Endothelial cell of umbilical vein (primary cell): ENCODE results near the gene ZBTB18. TPM values are rescaled to one million over a fixed set of nuclear protein-coding genes. Genes with fewer than 3 reads are reported as not detected.
A peak's percentile ranks its signal among the peaks of the same experiment; 100 is the strongest.

ENCODE experiments used
- BruUV-seq: library from RNA; stranded (reverse); fragments of 400-500 nt; replicated peaks from 2 replicates; lab custom pipeline; 2021; lab: Mats Ljungman, UMichigan
- CTCF ChIA-PET: fragments of 300-600, 350-600 bp; sonication (Branson Sonifier 250); formaldehyde crosslinking; loops from one replicate; lab custom pipeline; 2021; ENCODE audit warnings: antibody characterized with exemption, inconsistent platforms; lab: Charles Lee
- POLR2A ChIA-PET: fragments of 300-600, 350-600 bp; sonication (Branson Sonifier 250); formaldehyde crosslinking; loops from one replicate; lab custom pipeline; 2021; ENCODE audit warnings: antibody characterized with exemption, inconsistent platforms; lab: Charles Lee
- DNase-seq: peaks from one replicate; pipeline ENCODE4 v3.0.0-alpha.2; 2011; ENCODE audit warnings: low read depth, low spot score
- FAIRE-seq: peaks from 2 replicates; lab custom pipeline; 2011; peaks lifted over from hg19 to GRCh38; lab: Jason Lieb, UNC
- H2AFZ ChIP-seq: 2 replicates; pipeline ENCODE4 v1.6.0; 2012; ENCODE audit warnings: low read depth, low read length, control low read depth, inconsistent platforms
- H3K27ac ChIP-seq: 2 replicates; pipeline ENCODE4 v1.5.1; 2011; ENCODE audit warnings: low read depth, mild to moderate bottlenecking, control low read depth, low read length, moderate library complexity; ENCODE audit not compliant: insufficient read depth
- H3K27me3 ChIP-seq, 2 experiments: 2 replicates each; pipeline versions ENCODE4 v1.6.0 to v1.6.1; 2011; ENCODE audit warnings: low read length in 2 of 2, mixed read lengths in 1 of 2; ENCODE audit not compliant: control insufficient read depth in 2 of 2, insufficient read depth in 2 of 2
- H3K36me3 ChIP-seq, 2 experiments: 2 replicates in 1 of 2; 3 replicates in 1 of 2; pipeline ENCODE4 v1.5.1; 2011; ENCODE audit warnings: low read length in 2 of 2, mild to moderate bottlenecking in 1 of 2, moderate library complexity in 1 of 2; ENCODE audit not compliant: control insufficient read depth in 2 of 2, insufficient read depth in 2 of 2; ENCODE audit errors: extremely low read depth in 1 of 2
- H3K4me1 ChIP-seq: 3 replicates; pipeline ENCODE4 v1.5.1; 2011; ENCODE audit warnings: mild to moderate bottlenecking, low read length; ENCODE audit not compliant: control insufficient read depth, insufficient read depth; ENCODE audit errors: extremely low read depth
- H3K4me2 ChIP-seq: 2 replicates; pipeline ENCODE4 v1.6.1; 2011; ENCODE audit warnings: low read length, control low read depth, mixed read lengths; ENCODE audit not compliant: insufficient read depth
- H3K4me3 ChIP-seq, 3 experiments: fragments of 200-600 bp in 1 of 3; sonication (generic), shearing (Covaris generic) in 1 of 3; replicated peaks in 1 of 3; 2 replicates each; pipeline ENCODE4 v1.5.1; 2011 to 2016; ENCODE audit warnings: control low read depth in 3 of 3, low read length in 3 of 3, mild to moderate bottlenecking in 2 of 3, inconsistent platforms in 1 of 3, low read depth in 1 of 3, moderate library complexity in 1 of 3; ENCODE audit not compliant: insufficient read depth in 1 of 3
- H3K79me2 ChIP-seq: 2 replicates; pipeline ENCODE4 v1.6.0; 2012; ENCODE audit warnings: low read length, inconsistent platforms; ENCODE audit not compliant: control insufficient read depth, insufficient read depth
- H3K9ac ChIP-seq: replicated peaks from 2 replicates; pipeline ENCODE3; 2011; ENCODE audit warnings: low read length, control low read depth; ENCODE audit not compliant: insufficient read depth; ENCODE audit errors: extremely low read depth
- H3K9me1 ChIP-seq: replicated peaks from 3 replicates; pipeline ENCODE4 v1.6.0; 2011; ENCODE audit warnings: mild to moderate bottlenecking, low read length; ENCODE audit not compliant: control insufficient read depth, insufficient read depth; ENCODE audit errors: extremely low read depth
- H3K9me3 ChIP-seq: replicated peaks from 2 replicates; pipeline ENCODE4 v1.5.1; 2012; ENCODE audit warnings: low read length, inconsistent platforms; ENCODE audit not compliant: control insufficient read depth, insufficient read depth
- H4K20me1 ChIP-seq: replicated peaks from 2 replicates; pipeline ENCODE3; 2011; ENCODE audit warnings: mild to moderate bottlenecking, low read length; ENCODE audit not compliant: control insufficient read depth, insufficient read depth; ENCODE audit errors: extremely low read depth
- EZH2 ChIP-seq: IDR thresholded peaks from 2 replicates; pipeline ENCODE4 v1.6.1; 2012; ENCODE audit warnings: borderline replicate concordance, low read depth, mild to moderate bottlenecking, moderate library complexity, low read length, inconsistent platforms; ENCODE audit not compliant: severe bottlenecking
- FOS ChIP-seq: IDR thresholded peaks from 2 replicates; pipeline ENCODE4 v1.6.1; 2011; ENCODE audit warnings: mild to moderate bottlenecking, low read length, moderate library complexity, borderline replicate concordance; ENCODE audit not compliant: insufficient read depth
- GATA2 ChIP-seq: IDR thresholded peaks from 2 replicates; pipeline ENCODE4 v1.7.0; 2011; ENCODE audit warnings: low read depth, mild to moderate bottlenecking, moderate library complexity, mixed read lengths, low read length; ENCODE audit not compliant: insufficient read length, insufficient read depth
- JUN ChIP-seq: IDR thresholded peaks from 2 replicates; pipeline ENCODE4 v1.6.1; 2011; ENCODE audit warnings: borderline replicate concordance, low read depth; ENCODE audit not compliant: insufficient read length, insufficient read depth
- MYC ChIP-seq: IDR thresholded peaks from one replicate; pipeline ENCODE4 v1.6.1; 2011; ENCODE audit warnings: mild to moderate bottlenecking, low read depth, low read length
- POLR2A ChIP-seq: IDR thresholded peaks from 2 replicates; pipeline ENCODE4 v1.6.1; 2012; ENCODE audit warnings: low read depth, mild to moderate bottlenecking, control low read depth, low read length
- POLR2AphosphoS5 ChIP-seq: IDR thresholded peaks from 2 replicates; pipeline ENCODE4 v1.6.1; 2012; ENCODE audit warnings: low read depth, mild to moderate bottlenecking, control low read depth, low read length, moderate library complexity; ENCODE audit not compliant: insufficient read depth
- dilution Hi-C: fragments of 300-500 bp; cut with MboI; formaldehyde crosslinking; loops from one replicate; pipeline ENCODE4 v1.15.0; 2019; ENCODE audit warnings: low sequenced_read_pairs; ENCODE audit not compliant: extremely low pct_ligation_motif_present
- intact Hi-C: fragments of 100-400 bp; cut with micrococcal nuclease; formaldehyde crosslinking; loops from one replicate; pipeline ENCODE4 v1.10.0; 2022
- polyA plus RNA-seq, 4 experiments: library from polyadenylated mRNA; depleted of rRNA in 3 of 4; stranded (reverse) in 3 of 4; unstranded in 1 of 4; fragments of >200 nt; gene quantifications; 2 replicates each; pipeline versions ENCODE4 v1.2.1 to v1.2.3, GENCODE V29; 2011 to 2012; ENCODE audit warnings: missing spikeins in 1 of 4
- total RNA-seq: library from RNA; stranded (reverse); gene quantifications from 2 replicates; pipeline ENCODE4 v1.2.3, GENCODE V29; 2021
- TF ChIP-seq, protein P1 (sequence below), 2 donors: IDR thresholded peaks; 1 replicate in 1 of 2; 2 replicates in 1 of 2; pipeline ENCODE4 v1.5.1; 2011; ENCODE audit warnings: low read length in 2 of 2, mild to moderate bottlenecking in 2 of 2, moderate library complexity in 2 of 2, control low read depth in 1 of 2, inconsistent platforms in 1 of 2, low read depth in 1 of 2; ENCODE audit not compliant: insufficient read depth in 1 of 2; ENCODE audit errors: extremely low read depth in 1 of 2
- TF ChIP-seq, protein P2 (sequence below): IDR thresholded peaks from 2 replicates; pipeline ENCODE4 v1.6.1; 2011; ENCODE audit not compliant: insufficient read depth, insufficient read length

The ZBTB18 gene
- total and polyA plus RNA-seq, 2 donors (not counting 3 experiments of a cell fraction or from before 2014, with no cell fraction given): 15.5 to 21.1 TPM

- peak overlapping the region; percentile 65 to 93 (median 92) for H3K4me3 ChIP-seq
- intact Hi-C loops: loop anchor here (1.0 to 2.0 kb wide), 2 partner anchors 35 to 88 kb away; no protein-coding TSS in a partner anchor
- dilution Hi-C loops: no loop called here
- FAIRE-seq: peak; percentile 59
- H2AFZ ChIP-seq: no peak overlapping the region
- H3K27ac ChIP-seq: peak overlapping the region; percentile 88
- H3K27me3 ChIP-seq: no peaks in the 10 kb centered on the region
- DNase-seq: no peak
- peak overlapping the region; percentile 89 for H3K4me2 ChIP-seq
- TF ChIP-seq, protein P1, sequence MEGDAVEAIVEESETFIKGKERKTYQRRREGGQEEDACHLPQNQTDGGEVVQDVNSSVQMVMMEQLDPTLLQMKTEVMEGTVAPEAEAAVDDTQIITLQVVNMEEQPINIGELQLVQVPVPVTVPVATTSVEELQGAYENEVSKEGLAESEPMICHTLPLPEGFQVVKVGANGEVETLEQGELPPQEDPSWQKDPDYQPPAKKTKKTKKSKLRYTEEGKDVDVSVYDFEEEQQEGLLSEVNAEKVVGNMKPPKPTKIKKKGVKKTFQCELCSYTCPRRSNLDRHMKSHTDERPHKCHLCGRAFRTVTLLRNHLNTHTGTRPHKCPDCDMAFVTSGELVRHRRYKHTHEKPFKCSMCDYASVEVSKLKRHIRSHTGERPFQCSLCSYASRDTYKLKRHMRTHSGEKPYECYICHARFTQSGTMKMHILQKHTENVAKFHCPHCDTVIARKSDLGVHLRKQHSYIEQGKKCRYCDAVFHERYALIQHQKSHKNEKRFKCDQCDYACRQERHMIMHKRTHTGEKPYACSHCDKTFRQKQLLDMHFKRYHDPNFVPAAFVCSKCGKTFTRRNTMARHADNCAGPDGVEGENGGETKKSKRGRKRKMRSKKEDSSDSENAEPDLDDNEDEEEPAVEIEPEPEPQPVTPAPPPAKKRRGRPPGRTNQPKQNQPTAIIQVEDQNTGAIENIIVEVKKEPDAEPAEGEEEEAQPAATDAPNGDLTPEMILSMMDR (IDR thresholded peaks at IDR 0.05; ENCODE audit: extremely low read depth in 1 of 2, insufficient read depth in 1 of 2, low read depth in 1 of 2, low read length in 2 of 2): no peak
- TF ChIP-seq MYC (no peak), GATA2 (no peak), POLR2AphosphoS5 (no peak), EZH2 (no peak), JUN (no peak), FOS (no peak), POLR2A (no peak)
- TF ChIP-seq, protein P2, sequence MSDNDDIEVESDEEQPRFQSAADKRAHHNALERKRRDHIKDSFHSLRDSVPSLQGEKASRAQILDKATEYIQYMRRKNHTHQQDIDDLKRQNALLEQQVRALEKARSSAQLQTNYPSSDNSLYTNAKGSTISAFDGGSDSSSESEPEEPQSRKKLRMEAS: no peak
- POLR2A ChIA-PET: interaction anchor here (0.7 to 1.0 kb wide), 3 partner anchors 193 to 617 kb away, joined by 3 to 4 read pairs (median 3); no protein-coding TSS in a partner anchor
- BruUV-seq: TSS peak; percentile 34
- H3K36me3 ChIP-seq: peaks cover 12 to 14% of the 10 kb centered on the region in 2 experiments
- H3K9me3 ChIP-seq: no peaks in the 10 kb centered on the region
- peak overlapping the region; percentile 97 for H3K9ac ChIP-seq
- peaks cover 33% of the 10 kb centered on the region for H3K4me1 ChIP-seq
- peaks cover 57% of the 10 kb centered on the region for H3K79me2 ChIP-seq
- CTCF ChIA-PET: interaction anchor here (1.0 to 2.5 kb wide), 5 partner anchors 114 to 707 kb away, joined by 4 to 19 read pairs (median 7); no protein-coding TSS in a partner anchor
- H4K20me1 ChIP-seq: no peaks in the 10 kb centered on the region
- H3K9me1 ChIP-seq: no peaks in the 10 kb centered on the region
Measured at GRCh38 chr1:244050014-244050834, 859 bp upstream of the ZBTB18 start.
